ENCODE results near the gene TMEM131L. TPM values are rescaled to one million over a fixed set of nuclear protein-coding genes. Genes with fewer than 3 reads are reported as not detected.

TMEM131L gene
- total RNA-seq, 3 donors from 2014 or later (not counting 1 experiment from before 2014, with no cell fraction given), result 67.8 to 105 (median 71.1) TPM

- H3K4me1 ChIP-seq (ENCODE audit: control insufficient read depth, insufficient read depth, low read length), result peaks cover 15% of the 10 kb centered on the region
- H3K36me3 Mint-ChIP-seq, result no peaks in the 10 kb centered on the region
- no peaks in the 10 kb centered on the region for H3K27me3 ChIP-seq (ENCODE audit: control insufficient read depth, insufficient read depth, low read length)
- no peak for DNase-seq
- H3K36me3 ChIP-seq (ENCODE audit: control insufficient read depth, insufficient read depth, low read length), result no peaks in the 10 kb centered on the region
- H3K4me1 Mint-ChIP-seq, result peaks cover 34% of the 10 kb centered on the region in 2 donors
- H3K9me3 ChIP-seq (ENCODE audit: control insufficient read depth, insufficient read depth, low read length), result no peaks in the 10 kb centered on the region
- 93% methylated on average over 1 of the region's 1 CpG for WGBS (ENCODE audit: insufficient coverage)
- no peak for TF ChIP-seq CTCF (IDR thresholded peaks at IDR 0.05)
- intact Hi-C loops (cut with micrococcal nuclease), result loop anchor here (2.0 to 10.0 kb wide), 2 partner anchors 25 to 111 kb away; no protein-coding TSS in a partner anchor
- H3K27ac ChIP-seq (ENCODE audit: low read length), result no peak overlapping the region
- no peak overlapping the region for H3K27ac Mint-ChIP-seq
- peak overlapping the region; percentile 2 for H3K4me3 Mint-ChIP-seq
- no peak for ATAC-seq
- H3K27me3 Mint-ChIP-seq (ENCODE audit: low read depth in 2 of 2), result no peaks in the 10 kb centered on the region
- no peak overlapping the region for H3K4me3 ChIP-seq (ENCODE audit: low read length)
- no peaks in the 10 kb centered on the region for H3K9me3 Mint-ChIP-seq
These were observed 2.1 kb upstream of the TMEM131L start for GRCh38 chr4:153464068-153464467.

GRCh38 chr4:153465140-153465539 lies 1.0 kb upstream of the TMEM131L start:
- Mint-ChIP-seq H3K27me3 (ENCODE audit: low read depth in 2 of 2) (no peaks in the 10 kb centered on the region), H3K9me3 (no peaks in the 10 kb centered on the region), H3K36me3 (no peaks in the 10 kb centered on the region), H3K4me3 (peak overlapping the region; percentile 84), H3K27ac (peak overlapping the region; percentile 68 to 96), H3K4me1 (peaks cover 43 to 45% of the 10 kb centered on the region in 2 donors)
- Histone ChIP-seq H3K9me3 (ENCODE audit: control insufficient read depth, insufficient read depth, low read length) (no peaks in the 10 kb centered on the region), H3K27ac (ENCODE audit: low read length) (no peak overlapping the region), H3K4me1 (ENCODE audit: control insufficient read depth, insufficient read depth, low read length) (peaks cover 23% of the 10 kb centered on the region), H3K4me3 (ENCODE audit: low read length) (peak overlapping the region; percentile 38), H3K27me3 (ENCODE audit: control insufficient read depth, insufficient read depth, low read length) (no peaks in the 10 kb centered on the region), H3K36me3 (ENCODE audit: control insufficient read depth, insufficient read depth, low read length) (no peaks in the 10 kb centered on the region)
- DNase-seq (no peak), ATAC-seq (no peak)
- TF ChIP-seq CTCF (IDR thresholded peaks at IDR 0.05), result no peak
- intact Hi-C loops (cut with micrococcal nuclease), result loop anchor here (2.0 to 10.0 kb wide), 2 partner anchors 26 to 110 kb away; no protein-coding TSS in a partner anchor
- 47% methylated on average over 3 of the region's 4 CpGs for WGBS (ENCODE audit: insufficient coverage)

DNA sequence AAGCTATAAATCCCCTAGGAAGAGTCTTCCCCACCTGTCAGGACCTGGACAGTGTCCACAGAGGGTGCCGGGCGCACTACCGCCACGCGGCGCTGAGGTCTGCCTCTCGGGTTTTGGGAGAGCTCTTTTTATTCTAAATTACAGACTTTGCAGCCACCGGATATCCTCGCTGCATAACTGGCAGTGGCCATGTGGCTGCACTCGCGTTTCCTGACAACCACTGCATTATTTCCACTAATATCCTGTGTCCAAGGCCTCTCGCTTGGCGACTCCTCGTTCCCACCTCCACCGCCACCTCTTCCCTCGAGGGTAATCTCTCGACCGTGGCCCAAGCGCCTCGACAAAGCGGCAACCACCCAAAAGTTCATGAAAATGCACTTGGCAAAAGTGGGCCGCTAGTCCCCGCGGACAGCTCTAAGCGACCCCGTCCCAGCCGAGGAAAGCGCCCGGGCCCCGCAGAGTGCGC lies 512 bp upstream of the TMEM131L start:
- Histone ChIP-seq H3K9me3 (ENCODE audit: control insufficient read depth, insufficient read depth, low read length) (no peaks in the 10 kb centered on the region), H3K27ac (ENCODE audit: low read length) (peak overlapping the region; percentile 29), H3K4me1 (ENCODE audit: control insufficient read depth, insufficient read depth, low read length) (peaks cover 27% of the 10 kb centered on the region), H3K27me3 (ENCODE audit: control insufficient read depth, insufficient read depth, low read length) (no peaks in the 10 kb centered on the region), H3K4me3 (ENCODE audit: low read length) (peak overlapping the region; percentile 38), H3K36me3 (ENCODE audit: control insufficient read depth, insufficient read depth, low read length) (peaks cover 4% of the 10 kb centered on the region)
- H3K4me1 Mint-ChIP-seq, result peaks cover 48 to 50% of the 10 kb centered on the region in 2 donors
- WGBS (ENCODE audit: insufficient coverage), result under 1% methylated on average over 31 of the region's 31 CpGs
- no peaks in the 10 kb centered on the region for H3K36me3 Mint-ChIP-seq
- intact Hi-C loops (cut with micrococcal nuclease), result loop anchor here (2.0 to 10.0 kb wide), 2 partner anchors 27 to 109 kb away; no protein-coding TSS in a partner anchor
- H3K27me3 Mint-ChIP-seq (ENCODE audit: low read depth in 2 of 2), result no peaks in the 10 kb centered on the region
- peak overlapping the region; percentile 84 for H3K4me3 Mint-ChIP-seq
- H3K9me3 Mint-ChIP-seq, result no peaks in the 10 kb centered on the region
- TF ChIP-seq CTCF (IDR thresholded peaks at IDR 0.05), result no peak
- DNase-seq, result peak; percentile 36 to 62
- ATAC-seq, result peak; percentile 14 to 52 (median 48)
- H3K27ac Mint-ChIP-seq, result peak overlapping the region; percentile 68 to 96
